Uterus (tissue), 2 donors: ENCODE results near the gene GRK5.

ENCODE experiments used
- POLR2A ChIP-seq, 2 donors: fragments of 450-650 bp; IDR thresholded peaks; one replicate each; pipeline ENCODE4 v1.6.1; 2016; ENCODE audit warnings: antibody characterized with exemption in 2 of 2, mild to moderate bottlenecking in 1 of 2, moderate library complexity in 1 of 2
- TF ChIP-seq, protein P1 (sequence below), 4 experiments: fragments of 200-600 bp in 2 of 4; fragments of 450-650 bp in 2 of 4; sonication (generic) in 2 of 4; IDR thresholded peaks; one replicate each; pipeline ENCODE4 v1.5.1; 2016 to 2019; ENCODE audit warnings: antibody characterized with exemption in 4 of 4, mild to moderate bottlenecking in 2 of 4, moderate library complexity in 1 of 4

GRCh38 chr10:119410361-119411116 lies 203.2 kb downstream of the GRK5 start:
- TF ChIP-seq, protein P1, sequence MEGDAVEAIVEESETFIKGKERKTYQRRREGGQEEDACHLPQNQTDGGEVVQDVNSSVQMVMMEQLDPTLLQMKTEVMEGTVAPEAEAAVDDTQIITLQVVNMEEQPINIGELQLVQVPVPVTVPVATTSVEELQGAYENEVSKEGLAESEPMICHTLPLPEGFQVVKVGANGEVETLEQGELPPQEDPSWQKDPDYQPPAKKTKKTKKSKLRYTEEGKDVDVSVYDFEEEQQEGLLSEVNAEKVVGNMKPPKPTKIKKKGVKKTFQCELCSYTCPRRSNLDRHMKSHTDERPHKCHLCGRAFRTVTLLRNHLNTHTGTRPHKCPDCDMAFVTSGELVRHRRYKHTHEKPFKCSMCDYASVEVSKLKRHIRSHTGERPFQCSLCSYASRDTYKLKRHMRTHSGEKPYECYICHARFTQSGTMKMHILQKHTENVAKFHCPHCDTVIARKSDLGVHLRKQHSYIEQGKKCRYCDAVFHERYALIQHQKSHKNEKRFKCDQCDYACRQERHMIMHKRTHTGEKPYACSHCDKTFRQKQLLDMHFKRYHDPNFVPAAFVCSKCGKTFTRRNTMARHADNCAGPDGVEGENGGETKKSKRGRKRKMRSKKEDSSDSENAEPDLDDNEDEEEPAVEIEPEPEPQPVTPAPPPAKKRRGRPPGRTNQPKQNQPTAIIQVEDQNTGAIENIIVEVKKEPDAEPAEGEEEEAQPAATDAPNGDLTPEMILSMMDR (IDR thresholded peaks at IDR 0.05) = no peak
- TF ChIP-seq POLR2A (IDR thresholded peaks at IDR 0.05) = no peak
